B cell (primary cell): ENCODE results near the gene QRFP.

Experiments used
- EZH2 ChIP-seq: IDR thresholded peaks from 2 replicates; pipeline ENCODE4 v1.6.1; 2012; ENCODE audit warnings: borderline replicate concordance, low read depth, mild to moderate bottlenecking, moderate library complexity, low read length; ENCODE audit not compliant: insufficient read depth, poor library complexity, severe bottlenecking
- TF ChIP-seq, protein P1 (sequence below): fragments of 200-600 bp; IDR thresholded peaks from one replicate; pipeline ENCODE4 v1.8.0; 2022; ENCODE audit warnings: antibody characterized with exemption, mild to moderate bottlenecking

DNA sequence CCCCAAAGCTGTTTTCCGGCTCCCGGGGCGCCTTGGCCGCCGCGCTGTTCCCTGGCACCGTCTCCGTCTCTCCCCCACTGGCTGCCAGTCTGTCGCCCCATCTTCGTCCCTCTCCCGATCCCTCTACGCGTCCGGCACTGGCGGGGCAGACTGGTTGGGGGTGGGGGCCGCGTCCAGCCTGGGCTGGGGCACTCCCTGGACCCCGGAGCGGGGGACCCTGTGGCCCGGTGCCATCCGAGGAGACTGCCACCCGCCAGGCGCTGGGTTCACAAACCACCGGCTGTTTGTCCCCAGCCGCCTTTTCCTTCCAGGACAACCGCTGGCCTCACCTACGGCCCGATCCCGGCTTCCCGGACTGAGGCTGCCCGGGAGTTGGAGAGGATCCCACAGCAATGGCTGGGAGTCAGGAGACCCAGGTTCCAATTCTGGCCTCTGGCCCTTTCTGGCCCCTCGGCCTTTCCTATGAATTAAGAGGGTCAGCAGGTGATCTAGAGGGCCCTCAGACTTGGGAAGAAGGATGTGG, 43.5 kb upstream of the QRFP start:
- TF ChIP-seq, protein P1, sequence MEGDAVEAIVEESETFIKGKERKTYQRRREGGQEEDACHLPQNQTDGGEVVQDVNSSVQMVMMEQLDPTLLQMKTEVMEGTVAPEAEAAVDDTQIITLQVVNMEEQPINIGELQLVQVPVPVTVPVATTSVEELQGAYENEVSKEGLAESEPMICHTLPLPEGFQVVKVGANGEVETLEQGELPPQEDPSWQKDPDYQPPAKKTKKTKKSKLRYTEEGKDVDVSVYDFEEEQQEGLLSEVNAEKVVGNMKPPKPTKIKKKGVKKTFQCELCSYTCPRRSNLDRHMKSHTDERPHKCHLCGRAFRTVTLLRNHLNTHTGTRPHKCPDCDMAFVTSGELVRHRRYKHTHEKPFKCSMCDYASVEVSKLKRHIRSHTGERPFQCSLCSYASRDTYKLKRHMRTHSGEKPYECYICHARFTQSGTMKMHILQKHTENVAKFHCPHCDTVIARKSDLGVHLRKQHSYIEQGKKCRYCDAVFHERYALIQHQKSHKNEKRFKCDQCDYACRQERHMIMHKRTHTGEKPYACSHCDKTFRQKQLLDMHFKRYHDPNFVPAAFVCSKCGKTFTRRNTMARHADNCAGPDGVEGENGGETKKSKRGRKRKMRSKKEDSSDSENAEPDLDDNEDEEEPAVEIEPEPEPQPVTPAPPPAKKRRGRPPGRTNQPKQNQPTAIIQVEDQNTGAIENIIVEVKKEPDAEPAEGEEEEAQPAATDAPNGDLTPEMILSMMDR: no peak
- no peak for TF ChIP-seq EZH2
